Activated CD8-positive, alpha-beta memory T cell treated with anti-CD3 and anti-CD28 coated beads for 1 hour (primary cell): ENCODE measurements around the gene N4BP3.

Experiments used
- DNase-seq, 2 donors: peaks; one replicate each; pipeline ENCODE4 v3.0.0-alpha.2; 2020; ENCODE audit warnings: low read depth in 1 of 2; ENCODE audit errors: extremely low read depth in 1 of 2

Gene N4BP3

DNA sequence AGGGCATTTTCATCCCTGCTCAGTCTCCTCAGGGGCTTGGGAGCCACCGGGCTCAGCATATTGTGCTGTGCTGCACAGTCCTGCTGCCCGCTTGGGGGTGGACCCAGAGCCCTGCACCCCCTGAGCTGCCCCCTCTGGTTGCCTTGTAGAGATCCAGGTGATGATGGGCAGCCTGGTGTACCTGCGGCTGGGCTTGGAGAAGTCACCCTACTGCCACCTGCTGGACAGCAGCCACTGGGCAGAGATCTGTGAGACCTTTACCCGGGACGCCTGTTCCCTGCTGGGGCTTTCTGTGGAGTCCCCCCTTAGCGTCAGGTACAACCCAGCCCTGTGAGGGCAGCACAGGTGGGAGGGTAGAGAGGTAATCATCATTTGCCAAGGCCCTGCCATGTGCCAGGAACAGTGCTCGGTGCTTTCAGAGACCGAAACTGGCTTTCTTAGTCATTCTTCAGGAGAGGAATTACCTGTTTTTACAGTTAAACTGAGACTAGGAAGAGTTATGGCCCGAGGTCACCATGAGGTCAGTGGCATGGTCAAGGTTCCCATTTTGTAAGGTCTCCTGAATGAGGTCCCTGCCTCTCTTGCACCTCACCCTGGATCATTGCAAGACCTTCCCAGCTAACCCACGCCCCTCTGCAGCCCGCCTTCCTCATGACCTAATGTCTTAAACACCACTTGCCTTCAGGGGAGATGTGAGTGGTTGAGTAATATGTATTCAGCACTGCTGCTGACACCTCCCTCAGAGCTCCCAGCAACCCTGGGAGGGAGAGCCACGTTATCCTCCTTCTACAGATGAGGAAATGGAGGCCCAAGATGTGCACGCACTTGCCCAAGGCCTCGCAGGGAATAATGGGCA is 32.9 kb downstream of the N4BP3 start:
- DNase-seq: peak; percentile 57 to 68

DNA sequence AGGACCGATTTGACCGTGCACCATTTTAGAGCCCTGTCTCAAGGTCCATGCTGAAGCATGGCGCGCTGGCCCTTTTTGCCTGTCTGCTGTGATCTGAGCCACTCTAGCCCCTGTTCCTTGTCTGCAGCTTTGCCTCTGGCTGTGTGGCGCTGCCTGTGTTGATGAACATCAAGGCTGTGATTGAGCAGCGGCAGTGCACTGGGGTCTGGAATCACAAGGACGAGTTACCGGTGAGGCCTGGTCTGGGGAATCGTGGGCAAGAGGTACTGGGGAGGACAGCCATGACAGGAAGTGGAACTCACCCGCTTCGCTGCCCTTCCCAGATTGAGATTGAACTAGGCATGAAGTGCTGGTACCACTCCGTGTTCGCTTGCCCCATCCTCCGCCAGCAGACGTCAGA is 34.1 kb downstream of the N4BP3 start:
- DNase-seq: no peak

DNA sequence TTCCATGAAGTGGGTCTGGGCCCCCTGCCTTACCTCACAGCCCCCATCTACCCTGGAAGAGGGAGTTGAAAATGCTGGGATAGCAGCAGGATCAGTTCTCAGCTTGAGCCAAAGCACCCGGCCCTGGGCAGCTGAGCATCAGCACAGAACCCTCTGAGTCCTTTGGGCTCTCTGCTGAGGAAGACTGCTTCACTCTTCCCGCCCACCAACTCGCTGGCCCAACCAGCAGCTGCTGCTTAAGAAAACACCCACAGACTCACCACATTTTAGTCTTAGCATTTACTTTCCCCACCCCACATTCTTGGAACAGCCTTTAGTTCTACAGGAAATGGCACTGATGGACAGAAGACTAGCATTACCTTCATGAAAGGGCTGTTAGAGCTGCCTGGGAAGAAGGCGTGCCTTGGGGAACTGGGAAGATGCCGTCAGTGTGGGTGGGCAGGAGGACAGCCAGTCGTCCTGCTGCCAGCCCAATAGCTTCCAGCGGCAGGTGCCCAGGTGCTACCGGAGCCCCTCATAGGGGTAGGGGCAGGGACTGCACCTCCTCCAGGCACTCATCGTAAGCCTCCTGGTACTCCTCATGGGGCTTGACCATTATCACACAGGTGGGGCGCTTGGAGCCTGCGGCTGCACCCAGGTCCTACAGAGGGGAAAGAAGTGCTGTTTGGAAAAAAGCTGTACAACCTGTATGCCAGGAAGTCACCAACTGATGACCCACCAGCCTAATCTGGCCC is 36.0 kb downstream of the N4BP3 start:
- no peak for DNase-seq

DNA sequence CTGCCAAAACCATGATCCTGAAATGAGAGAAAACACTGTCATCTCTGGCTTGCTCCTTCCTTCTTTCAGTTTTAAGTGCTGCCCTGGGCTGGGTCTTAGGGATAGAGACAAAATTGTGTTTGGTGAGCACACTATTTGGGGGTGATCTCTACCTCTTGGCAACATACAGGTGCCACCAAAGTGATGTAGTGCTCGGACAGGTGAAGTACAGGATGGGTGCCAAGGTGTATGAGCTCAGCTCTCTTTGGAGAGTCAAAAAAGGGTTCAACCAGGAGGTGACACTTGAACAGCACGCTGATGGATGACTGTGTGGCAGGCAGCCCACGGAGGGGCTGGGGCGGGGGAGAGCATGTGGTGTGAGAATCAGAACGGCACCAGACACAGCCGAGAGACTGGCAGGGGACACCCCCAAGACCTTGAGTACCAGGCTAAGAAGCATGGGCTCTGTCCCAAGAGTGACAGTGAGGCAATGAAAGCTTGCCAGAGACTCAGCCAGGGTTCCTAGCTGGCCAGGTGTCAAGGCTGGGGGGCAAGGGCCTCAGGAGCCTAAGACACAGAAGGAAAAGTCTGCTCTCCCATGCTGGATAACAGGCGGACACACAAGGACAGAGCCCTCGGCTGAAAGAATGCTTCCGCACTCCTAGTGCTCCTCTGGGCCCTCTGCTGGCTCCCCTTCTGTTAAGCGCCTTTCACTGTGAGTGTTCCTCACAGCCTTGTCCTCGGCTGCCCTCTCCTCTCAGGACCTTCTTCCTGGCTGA is 37.8 kb downstream of the N4BP3 start:
- no peak for DNase-seq

DNA sequence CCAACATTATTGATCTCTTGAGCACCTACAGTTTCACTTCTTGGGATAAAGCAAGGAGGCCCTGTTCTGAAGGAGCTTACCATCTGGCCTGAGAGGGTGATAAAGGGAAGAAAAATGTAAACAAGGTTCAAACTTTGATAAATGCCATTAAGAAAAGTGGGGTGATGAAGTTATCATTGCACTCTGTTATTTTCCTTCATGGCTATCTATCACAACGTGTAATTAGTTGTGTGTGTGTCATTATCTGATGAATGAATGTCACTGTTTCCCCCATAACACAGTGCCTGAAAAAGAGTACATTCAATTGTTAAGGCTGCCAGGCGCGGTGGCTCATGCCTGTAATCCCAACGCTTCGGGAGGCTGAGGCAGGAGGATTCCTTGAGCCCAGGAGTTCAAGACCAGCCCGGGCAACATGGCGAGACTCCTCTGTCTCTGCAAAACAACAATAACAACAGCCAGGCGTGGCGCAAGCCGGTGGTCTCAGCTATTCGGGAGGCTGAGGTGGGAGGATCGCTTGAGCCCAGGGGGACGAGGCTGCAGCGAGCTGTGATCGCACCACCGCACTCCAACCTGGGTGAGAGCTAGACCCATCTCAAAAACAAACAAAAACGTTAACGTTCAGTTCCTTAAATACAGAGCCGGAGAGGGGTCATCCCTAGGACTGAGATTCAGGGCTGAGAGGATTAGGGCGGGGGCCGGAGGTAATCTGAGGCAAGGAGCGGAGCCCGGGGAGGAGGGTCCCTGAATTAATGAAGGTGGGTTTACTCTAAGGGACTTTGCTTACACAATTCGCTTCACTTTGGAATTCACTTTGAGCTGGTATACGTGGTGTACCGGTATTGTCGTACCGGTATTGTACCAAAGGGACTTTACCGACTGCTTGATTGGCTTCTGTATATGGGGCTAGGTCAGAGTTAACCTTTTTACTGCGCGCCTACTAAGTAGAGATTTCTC is 39.4 kb downstream of the N4BP3 start:
- no peak for DNase-seq

DNA sequence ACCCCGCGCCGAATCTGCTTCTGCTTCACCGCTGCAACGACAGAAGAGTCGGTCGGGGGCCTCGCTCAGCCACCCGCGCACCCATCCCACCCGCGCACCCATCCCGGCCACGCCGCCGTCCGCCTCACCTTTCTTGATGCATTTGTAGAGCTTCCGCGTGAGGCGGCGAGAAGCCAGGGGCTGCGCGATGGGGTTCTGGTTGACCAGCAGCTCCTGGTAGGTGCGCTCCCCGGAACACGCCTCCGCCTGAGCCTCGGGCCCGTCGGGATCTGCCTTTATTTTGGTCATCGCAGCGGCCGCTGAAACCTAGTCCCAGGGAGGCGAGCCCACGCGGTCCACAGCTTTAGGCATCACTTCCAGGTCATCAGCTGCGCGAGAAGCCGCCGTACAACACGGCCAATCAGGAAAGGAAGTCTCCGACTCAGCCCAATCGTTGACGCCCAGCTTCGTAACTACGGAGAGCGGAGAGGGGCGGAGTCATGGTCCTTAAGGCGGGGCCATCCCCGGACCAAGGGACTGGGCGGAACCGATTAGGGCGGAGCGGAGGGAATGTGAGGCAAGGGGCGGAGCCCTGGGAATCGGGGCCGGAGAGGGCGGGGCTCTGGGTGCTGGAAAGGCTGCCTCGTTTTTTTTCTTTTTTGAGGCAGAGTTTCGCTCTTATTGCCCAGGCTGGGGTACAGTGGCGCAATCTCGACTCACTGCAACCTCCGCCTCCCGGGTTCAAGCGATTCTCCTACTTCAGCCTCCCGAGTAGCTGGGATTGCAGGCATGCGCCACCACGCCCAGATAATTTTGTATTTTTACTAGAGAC is 40.4 kb downstream of the N4BP3 start, which contains the start of gene NHP2:
Gene NHP2, minus strand, starts transcription at position 356 of the 811 bp plus-strand sequence. Its CDS starts 68 bp downstream, at position 288.
- peak; percentile 90 to 94 for DNase-seq

DNA sequence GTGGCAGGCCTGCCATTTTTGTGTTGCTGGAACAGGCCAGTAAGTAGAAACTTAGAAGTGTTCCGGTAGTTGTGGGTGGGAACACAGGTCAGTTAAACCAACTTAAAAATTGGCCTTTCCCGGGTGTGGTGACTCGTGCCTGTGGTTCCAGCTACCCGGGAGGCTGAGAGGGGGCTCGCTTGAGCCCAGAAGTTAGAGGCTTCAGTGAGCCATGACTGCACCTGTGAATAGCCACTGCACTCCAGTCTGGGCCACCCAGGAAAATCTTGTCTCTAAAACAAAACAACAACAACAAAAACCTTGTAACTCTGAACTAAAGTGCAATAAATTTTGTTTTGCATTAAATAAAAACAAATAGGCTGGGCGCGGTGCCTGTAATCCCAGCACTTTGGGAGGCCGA is 41.7 kb downstream of the N4BP3 start:
- DNase-seq: no peak

DNA sequence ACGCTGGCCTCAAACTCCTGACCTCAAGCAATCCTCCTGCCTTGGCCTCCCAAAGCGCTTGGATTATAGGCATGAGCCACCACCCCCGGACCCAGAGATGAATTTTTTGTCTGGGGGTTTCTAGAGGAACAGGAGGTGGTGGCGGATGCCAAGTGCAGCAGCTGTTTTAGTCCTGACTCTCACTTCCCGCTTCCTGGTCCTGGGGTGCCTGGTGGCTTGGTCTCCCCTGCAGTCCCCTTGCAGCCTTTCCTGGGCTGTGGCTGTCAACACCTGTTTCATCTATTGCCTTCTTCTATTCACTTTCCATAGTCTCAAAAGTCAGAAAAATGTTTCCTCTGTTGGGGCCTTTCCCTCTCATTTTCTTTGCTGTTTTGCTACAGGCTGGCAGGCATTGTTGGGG is 46.8 kb downstream of the N4BP3 start:
- DNase-seq: no peak

DNA sequence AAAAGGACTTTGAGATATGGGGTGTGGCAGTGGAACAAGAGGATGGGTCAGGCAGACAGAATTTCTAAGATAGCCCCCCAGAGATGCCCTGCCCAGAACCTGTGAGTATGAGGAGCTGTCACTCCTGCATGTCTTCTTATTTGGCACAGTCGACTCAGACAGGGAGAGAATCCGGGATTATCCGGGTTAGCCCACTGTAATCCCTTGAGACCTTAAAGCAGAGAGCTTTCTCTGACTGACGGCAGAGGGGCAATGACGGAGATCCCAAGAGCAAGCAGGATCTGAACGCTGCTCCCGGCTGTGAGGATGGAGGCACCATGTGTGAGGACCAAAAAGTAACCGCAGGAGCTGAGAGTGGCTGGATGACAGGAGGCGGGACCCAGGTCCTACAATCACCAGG is 49.1 kb downstream of the N4BP3 start:
- no peak for DNase-seq

DNA sequence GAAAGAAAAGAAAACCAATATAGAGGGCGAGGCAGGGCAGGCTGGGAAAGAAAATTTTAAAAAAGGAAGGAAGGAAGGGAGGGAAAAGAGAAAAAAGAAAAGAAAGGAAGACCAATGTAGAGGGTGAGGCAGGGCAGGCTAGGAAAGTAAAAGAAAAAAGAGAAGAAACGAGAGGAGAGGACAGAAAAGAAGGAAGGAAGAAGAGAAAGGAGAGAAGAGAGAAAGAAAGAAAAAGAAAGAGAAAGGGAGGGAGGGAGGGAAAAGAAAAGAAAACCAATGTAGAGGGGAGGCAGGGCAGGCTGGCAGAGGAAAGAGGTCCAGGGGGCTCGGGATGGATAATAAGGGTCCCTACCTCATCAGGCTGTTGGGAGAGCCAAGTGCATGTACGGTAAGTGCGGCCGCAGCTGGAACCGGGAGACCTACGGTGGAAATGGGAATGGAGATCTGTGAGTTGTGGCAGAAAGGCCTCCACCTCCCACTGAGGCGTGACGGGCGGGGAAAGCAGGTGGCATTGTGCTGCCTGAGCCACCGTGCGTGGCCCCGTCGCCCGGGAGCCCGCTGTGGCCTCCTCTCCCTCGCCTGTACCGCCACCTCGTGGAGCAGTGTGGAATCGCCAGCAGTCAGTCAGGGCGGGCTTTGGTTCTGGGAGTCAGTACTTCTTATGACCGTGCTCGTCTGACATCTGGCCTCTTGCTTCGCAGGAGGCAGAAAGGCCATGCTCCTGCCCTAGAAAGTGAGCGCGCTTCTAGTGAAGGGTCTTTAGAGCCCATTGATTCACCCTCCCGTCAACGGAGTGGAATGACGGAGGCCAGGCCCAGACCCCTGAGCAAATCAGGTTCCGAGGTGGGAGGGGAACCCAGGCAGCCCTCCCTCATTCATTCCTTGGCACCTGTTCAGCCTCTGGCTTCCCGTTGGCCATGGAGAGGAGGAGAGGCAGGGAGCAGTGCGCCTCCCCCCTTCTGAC is 50.7 kb downstream of the N4BP3 start:
- peak; percentile 77 to 87 for DNase-seq

DNA sequence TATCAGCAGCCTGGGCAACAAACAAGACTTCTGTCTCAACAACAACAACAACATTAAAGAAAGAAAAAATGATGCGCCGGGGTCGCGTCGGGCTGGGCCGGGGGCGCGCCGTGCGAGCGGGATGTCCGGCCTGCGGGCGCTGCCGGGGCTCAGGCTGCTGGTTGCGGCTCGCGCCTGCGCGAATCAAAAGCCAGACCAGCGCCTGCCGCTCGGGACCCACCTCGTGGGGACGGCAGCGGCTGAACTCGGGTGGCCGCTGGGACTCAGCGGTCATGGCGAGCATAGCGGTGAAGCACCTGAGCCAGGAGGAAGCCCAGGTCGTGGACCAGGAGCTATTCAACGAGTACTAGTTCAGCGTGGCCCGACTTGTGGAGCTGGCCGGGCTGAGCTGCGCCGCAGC is 52.2 kb downstream of the N4BP3 start:
- DNase-seq: no peak

DNA sequence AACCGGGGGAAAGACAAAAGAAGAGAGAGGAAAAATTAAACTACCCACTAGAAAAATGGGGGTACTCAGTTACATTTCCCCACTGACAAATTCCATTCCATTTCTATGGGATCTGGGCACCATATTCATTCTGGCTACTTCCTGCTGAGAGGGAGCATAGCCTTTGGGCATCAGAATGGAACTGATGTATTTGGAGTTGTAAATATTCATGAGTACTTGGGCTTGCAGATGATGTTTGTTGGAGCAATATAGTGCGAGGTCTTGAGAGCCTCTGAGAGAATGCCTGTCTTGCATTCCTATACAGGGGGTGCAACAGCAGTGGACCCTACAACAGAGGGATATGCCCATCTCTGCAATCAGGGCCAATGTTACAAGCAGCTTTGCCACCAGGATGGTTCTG is 57.1 kb downstream of the N4BP3 start:
- DNase-seq: no peak

DNA sequence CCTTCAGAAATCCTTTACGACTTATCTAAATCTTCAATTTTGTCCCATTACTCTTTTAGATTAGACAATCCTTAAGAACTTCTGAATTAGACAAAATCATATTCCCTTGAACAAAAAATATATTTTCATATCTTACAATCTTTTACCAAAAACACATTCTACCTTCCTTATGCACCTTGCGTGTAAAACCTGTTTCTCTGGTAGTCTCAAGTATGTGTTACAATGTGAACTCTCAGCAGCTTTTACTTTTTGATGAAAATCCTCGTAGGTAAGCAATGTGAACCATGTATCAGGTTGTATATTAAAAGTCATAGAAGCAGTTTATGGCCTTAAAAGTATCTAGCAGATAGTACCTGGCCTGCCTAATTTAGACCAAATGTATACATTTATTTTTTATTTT is 61.1 kb downstream of the N4BP3 start:
- no peak for DNase-seq
